Heart left ventricle (tissue), 16 donors: Measurements from ENCODE around the gene CCNL1. TPM values are rescaled to one million over a fixed set of nuclear protein-coding genes. Genes with fewer than 3 reads are reported as not detected.
A peak's percentile ranks its signal among the peaks of the same experiment; 100 is the strongest.

Experiments used
- ATAC-seq, 4 donors: fragments of 200-7000 bp; cut with Tn5 transposase; one replicate each; pipeline ENCODE4 v1.9.1; 2020 to 2022; ENCODE audit warnings: moderate library complexity in 4 of 4, mild to moderate bottlenecking in 3 of 4, moderate number of reproducible peaks in 1 of 4
- DNase-seq, 5 donors: peaks; one replicate each; pipeline ENCODE4 v3.0.0-alpha.2; 2020
- H3K27ac ChIP-seq, 12 donors: fragments of 200-600 bp; sonication (generic) in 4 of 12; one replicate each; pipeline versions ENCODE4 v1.5.0 to v1.8.0; 2016 to 2022; ENCODE audit warnings: mild to moderate bottlenecking in 2 of 12
- H3K27me3 ChIP-seq, 9 donors: fragments of 200-600 bp; sonication (generic) in 2 of 9; one replicate each; pipeline versions ENCODE4 v1.5.1 to v1.8.0; 2016 to 2022; ENCODE audit warnings: mild to moderate bottlenecking in 3 of 9
- H3K36me3 ChIP-seq, 9 donors: fragments of 200-600 bp; sonication (generic) in 2 of 9; one replicate each; pipeline versions ENCODE4 v1.5.0 to v1.8.0; 2018 to 2022; ENCODE audit warnings: mild to moderate bottlenecking in 2 of 9
- H3K4me1 ChIP-seq, 12 donors: fragments of 200-600 bp; sonication (generic) in 4 of 12; one replicate each; pipeline versions ENCODE4 v1.5.0 to v1.8.0; 2016 to 2022; ENCODE audit warnings: mild to moderate bottlenecking in 3 of 12
- H3K4me3 ChIP-seq, 12 donors: fragments of 200-600 bp; sonication (generic) in 4 of 12; one replicate each; pipeline versions ENCODE4 v1.5.0 to v1.8.0; 2017 to 2022; ENCODE audit warnings: mild to moderate bottlenecking in 9 of 12, moderate library complexity in 4 of 12
- H3K9me3 ChIP-seq, 12 donors: fragments of 200-600 bp; sonication (generic) in 4 of 12; one replicate each; pipeline versions ENCODE4 v1.5.0 to v1.8.0; 2016 to 2022; ENCODE audit warnings: mild to moderate bottlenecking in 1 of 12
- POLR2A ChIP-seq, 2 donors: fragments of 450-650 bp; IDR thresholded peaks; one replicate each; pipeline ENCODE4 v1.6.1; 2017; ENCODE audit warnings: antibody characterized with exemption in 2 of 2, mild to moderate bottlenecking in 2 of 2, moderate library complexity in 2 of 2
- WGBS, 4 donors: extraction: QIAGEN DNeasy Blood & Tissue Kit in 2 of 4; methylation state at CpG; one replicate each; pipeline versions ENCODE4 v1.1.5 to v1.1.7; 2013 to 2018; 5-methylcytosine and 5-hydroxymethylcytosine counted together
- intact Hi-C, 10 donors: fragments of 100-400 bp; cut with DNase I; formaldehyde crosslinking; loops; one replicate each; pipeline versions ENCODE4 v1.11.1 to v1.14.2; 2022
- polyA plus RNA-seq, 2 donors: library from polyadenylated mRNA; stranded (reverse); fragments of 200-250 nt; gene quantifications; one replicate each; pipeline ENCODE4 v1.2.3, GENCODE V29; 2013
- total RNA-seq, 9 donors: library from RNA; depleted of rRNA in 2 of 9; stranded (reverse); fragments of >200 nt in 2 of 9; fragmentation: NEBNext Ultra II Directional in 3 of 9; extraction: Animal tissue kit (Norgen Biotek cat#: 25700) in 3 of 9; gene quantifications; one replicate each; pipeline versions ENCODE4 v1.1.0 to v1.2.4, GENCODE V29; 2016 to 2023
- TF ChIP-seq, protein P1 (sequence below), 12 donors: fragments of 200-600 bp; sonication (generic) in 4 of 12; IDR thresholded peaks; one replicate each; pipeline versions ENCODE4 v1.5.0 to v1.8.0; 2018 to 2022; ENCODE audit warnings: antibody characterized with exemption in 12 of 12, mild to moderate bottlenecking in 5 of 12
- donor health status: ischemic (EF 13 %, LVEDD 7.1; RV severe dilation, severe dysfunction).
- donor health status: healthy with polysubstance abuse.
- donor health status: DM: no; HTN: yes; CAD: no.
- donor health status: DM: no; HTN: no; CAD: no.
- donor health status: ischemic (EF 25% LVEDD 6.9; RV normal size, moderate dysfunction).
- donor health status: ischemic (EF 25% LVEDD 5.7; RV mildly dilated, moderate dysfunction).
- donor health status: healthy.
- donor health status: DM: yes; HTN: yes; CAD: no.
- donor health status: ischemic (EF 35%, LVEDD 5.7; RV mildly dilated, moderate dysfunction).
- donor health status: nonischemic (EF 11% LVEDD 7.7; RV severe dilation, severe dysfunction).
- donor health status: DM: yes; HTN: yes; CAD: no.
- donor health status: PGD.
- donor health status: ischemic (EF 29% LVEDD 5.4; RV normal size, mild dysfunction).
- donor health status: nonischemic (EF 23%, LVEDD 6.1; RV moderate dilation, normal function).

Gene CCNL1
- total and polyA plus RNA-seq, 11 donors = 15.5 to 66.7 (median 25.3) TPM

- H3K4me1 ChIP-seq = peaks cover 26 to 74% (median 56%) of the 10 kb centered on the region in 12 donors
- H3K27me3 ChIP-seq = no peaks in the 10 kb centered on the region
- no peak for TF ChIP-seq POLR2A (IDR thresholded peaks at IDR 0.05)
- TF ChIP-seq, protein P1, sequence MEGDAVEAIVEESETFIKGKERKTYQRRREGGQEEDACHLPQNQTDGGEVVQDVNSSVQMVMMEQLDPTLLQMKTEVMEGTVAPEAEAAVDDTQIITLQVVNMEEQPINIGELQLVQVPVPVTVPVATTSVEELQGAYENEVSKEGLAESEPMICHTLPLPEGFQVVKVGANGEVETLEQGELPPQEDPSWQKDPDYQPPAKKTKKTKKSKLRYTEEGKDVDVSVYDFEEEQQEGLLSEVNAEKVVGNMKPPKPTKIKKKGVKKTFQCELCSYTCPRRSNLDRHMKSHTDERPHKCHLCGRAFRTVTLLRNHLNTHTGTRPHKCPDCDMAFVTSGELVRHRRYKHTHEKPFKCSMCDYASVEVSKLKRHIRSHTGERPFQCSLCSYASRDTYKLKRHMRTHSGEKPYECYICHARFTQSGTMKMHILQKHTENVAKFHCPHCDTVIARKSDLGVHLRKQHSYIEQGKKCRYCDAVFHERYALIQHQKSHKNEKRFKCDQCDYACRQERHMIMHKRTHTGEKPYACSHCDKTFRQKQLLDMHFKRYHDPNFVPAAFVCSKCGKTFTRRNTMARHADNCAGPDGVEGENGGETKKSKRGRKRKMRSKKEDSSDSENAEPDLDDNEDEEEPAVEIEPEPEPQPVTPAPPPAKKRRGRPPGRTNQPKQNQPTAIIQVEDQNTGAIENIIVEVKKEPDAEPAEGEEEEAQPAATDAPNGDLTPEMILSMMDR (IDR thresholded peaks at IDR 0.05) = peak in 6 of 12 donors; percentile 7 to 37 (median 18)
- H3K27ac ChIP-seq = peak overlapping the region; percentile 96 to 100 (median 99)
- WGBS, 4 donors = 1 to 2% (median 1%) methylated on average over 36 to 46 of the region's 46 CpGs
- intact Hi-C loops = loop anchor here in 1 of 10 donors (10.0 kb wide), 1 partner anchor 86 kb away; no protein-coding TSS in a partner anchor
- ATAC-seq (peak in 3 of 4 donors; percentile 19 to 62 (median 53)), DNase-seq (peak; percentile 63 to 82 (median 66))
- H3K36me3 ChIP-seq = peaks cover 3 to 49% (median 46%) of the 10 kb centered on the region in 9 donors
- peak overlapping the region; percentile 79 to 100 (median 96) for H3K4me3 ChIP-seq
- no peaks in the 10 kb centered on the region for H3K9me3 ChIP-seq
These were observed 748 bp downstream of the CCNL1 start for GRCh38 chr3:157159037-157159761.

- intact Hi-C loops = loop anchor here in 1 of 10 donors (10.0 kb wide), 1 partner anchor 87 kb away; no protein-coding TSS in a partner anchor
- no peak for DNase-seq
- H3K4me1 ChIP-seq = peaks cover 26 to 81% (median 67%) of the 10 kb centered on the region in 12 donors
- ATAC-seq = no peak
- H3K27me3 ChIP-seq = no peaks in the 10 kb centered on the region
- H3K9me3 ChIP-seq = no peaks in the 10 kb centered on the region
- H3K36me3 ChIP-seq = peaks cover 3 to 62% (median 59%) of the 10 kb centered on the region in 9 donors
- H3K27ac ChIP-seq = peak overlapping the region in 3 of 12 donors; percentile 99 to 100 (median 99)
- TF ChIP-seq, protein P1 (IDR thresholded peaks at IDR 0.05) = no peak
- TF ChIP-seq POLR2A (IDR thresholded peaks at IDR 0.05) = no peak
- H3K4me3 ChIP-seq = peak overlapping the region in 11 of 12 donors; percentile 2 to 100 (median 92)
These were observed 2.1 kb downstream of the CCNL1 start for GRCh38 chr3:157157836-157158235.

DNA sequence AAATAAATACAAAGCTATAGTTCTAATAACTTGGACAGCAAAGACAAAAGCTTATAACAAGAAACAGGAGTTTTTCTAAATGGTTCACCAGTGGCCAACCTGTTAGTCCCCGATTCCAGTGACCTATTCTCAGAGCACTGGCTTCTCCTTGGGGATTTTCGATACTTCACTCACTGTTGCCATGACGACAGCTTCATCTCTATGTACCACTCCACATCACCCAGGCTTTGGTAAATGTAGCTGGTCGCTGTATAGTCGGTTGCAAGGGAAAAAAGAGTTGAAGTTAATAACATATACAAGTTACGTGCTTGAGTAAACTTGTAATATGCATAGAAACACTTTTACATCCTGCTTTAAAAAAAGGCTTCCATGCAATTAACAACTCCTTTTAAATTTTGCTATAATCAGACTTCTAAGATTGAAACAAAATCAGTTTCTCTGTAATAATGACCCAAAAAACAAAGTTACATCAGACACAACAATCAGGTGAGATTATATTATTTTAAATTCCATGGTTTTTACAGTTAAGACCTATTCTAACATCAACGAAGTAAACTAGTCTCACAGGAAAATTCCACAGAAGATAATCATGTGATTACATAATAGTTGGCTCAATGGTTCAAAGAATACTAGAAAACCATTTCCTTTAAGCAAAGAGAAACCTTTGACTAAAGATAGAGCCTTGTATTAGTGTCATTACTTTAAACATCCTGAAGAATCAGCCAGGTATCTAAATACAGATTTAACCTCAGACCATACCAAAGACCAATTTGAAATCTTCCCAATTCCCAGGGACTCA, 2.9 kb downstream of the CCNL1 start:
- peaks cover 26 to 81% (median 67%) of the 10 kb centered on the region in 12 donors for H3K4me1 ChIP-seq
- WGBS, 4 donors = 40 to 52% (median 43%) methylated on average over 7 of the region's 7 CpGs
- intact Hi-C loops = loop anchor here in 1 of 10 donors (10.0 kb wide), 1 partner anchor 88 kb away; no protein-coding TSS in a partner anchor
- no peaks in the 10 kb centered on the region for H3K27me3 ChIP-seq
- peak overlapping the region in 3 of 12 donors; percentile 22 to 100 (median 99) for H3K27ac ChIP-seq
- no peaks in the 10 kb centered on the region for H3K9me3 ChIP-seq
- DNase-seq (no peak), ATAC-seq (no peak)
- H3K36me3 ChIP-seq = peaks cover 3 to 70% (median 67%) of the 10 kb centered on the region in 9 donors
- H3K4me3 ChIP-seq = peak overlapping the region in 8 of 12 donors; percentile 4 to 99 (median 94)
- TF ChIP-seq POLR2A (IDR thresholded peaks at IDR 0.05) = no peak
- TF ChIP-seq, protein P1 (IDR thresholded peaks at IDR 0.05) = no peak
